ENCODE results near the gene LRRC8B. TPM values are rescaled to one million over a fixed set of nuclear protein-coding genes. Genes with fewer than 3 reads are reported as not detected.

The LRRC8B gene
- total RNA-seq, 1 experiment from 2014 or later, result 5.7 TPM

DNA sequence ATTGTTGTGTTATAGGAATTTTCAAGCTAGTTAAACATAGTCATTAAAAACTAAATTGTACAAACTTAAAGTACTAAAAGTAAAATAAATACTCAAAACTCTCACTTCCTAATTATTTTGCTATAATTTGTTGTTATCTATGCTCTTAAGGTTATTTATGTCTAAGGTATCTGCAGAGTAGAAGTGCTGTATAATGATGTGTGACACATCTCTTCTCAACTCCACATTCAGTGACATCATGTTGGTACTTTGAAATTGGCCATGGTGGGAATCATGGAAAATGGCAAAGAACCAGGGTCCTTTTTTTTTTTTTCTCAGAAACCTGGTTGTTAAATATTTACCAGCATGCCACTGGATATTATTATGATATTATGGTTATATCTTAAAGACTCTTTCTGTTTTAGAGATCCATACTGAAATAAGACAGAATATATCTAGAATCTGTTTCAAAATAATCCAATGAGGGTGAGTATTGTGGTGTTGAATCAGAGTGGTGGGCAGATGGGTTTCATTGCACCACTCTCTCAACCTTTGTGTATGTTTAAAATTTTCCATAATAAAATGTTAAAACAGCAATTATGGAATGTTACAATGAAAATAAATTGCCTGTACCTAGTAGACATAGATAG lies 22.4 kb downstream of the LRRC8B start:
- DNase-seq (ENCODE audit: low read depth), result no peak

DNA sequence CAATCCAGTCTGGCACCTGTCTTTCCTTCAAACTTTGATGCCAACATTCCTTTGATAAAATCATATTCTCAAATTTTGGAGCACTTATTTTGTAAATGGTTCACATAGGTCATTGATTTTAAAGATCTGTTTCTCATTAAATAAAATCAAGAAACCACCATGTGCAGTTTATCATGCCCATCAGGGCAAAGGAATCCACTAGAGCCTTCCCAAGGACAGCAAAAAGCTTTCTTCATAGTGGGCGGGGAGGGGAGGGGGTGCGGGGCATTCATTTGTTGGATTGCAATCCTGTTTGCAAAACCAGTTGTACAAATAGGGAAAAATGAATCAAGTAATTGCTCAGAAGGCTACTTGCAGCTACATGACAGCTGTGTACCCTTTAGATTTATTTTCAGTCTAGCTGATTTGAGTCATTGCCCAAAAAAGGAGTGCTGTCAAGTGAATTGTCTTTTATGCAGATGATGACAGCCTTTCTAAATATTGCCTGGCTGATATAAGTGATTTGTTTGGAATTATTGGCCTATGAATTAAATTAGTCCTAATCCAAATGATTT lies 23.0 kb downstream of the LRRC8B start:
- peak; percentile 96 for DNase-seq (ENCODE audit: low read depth)

DNA sequence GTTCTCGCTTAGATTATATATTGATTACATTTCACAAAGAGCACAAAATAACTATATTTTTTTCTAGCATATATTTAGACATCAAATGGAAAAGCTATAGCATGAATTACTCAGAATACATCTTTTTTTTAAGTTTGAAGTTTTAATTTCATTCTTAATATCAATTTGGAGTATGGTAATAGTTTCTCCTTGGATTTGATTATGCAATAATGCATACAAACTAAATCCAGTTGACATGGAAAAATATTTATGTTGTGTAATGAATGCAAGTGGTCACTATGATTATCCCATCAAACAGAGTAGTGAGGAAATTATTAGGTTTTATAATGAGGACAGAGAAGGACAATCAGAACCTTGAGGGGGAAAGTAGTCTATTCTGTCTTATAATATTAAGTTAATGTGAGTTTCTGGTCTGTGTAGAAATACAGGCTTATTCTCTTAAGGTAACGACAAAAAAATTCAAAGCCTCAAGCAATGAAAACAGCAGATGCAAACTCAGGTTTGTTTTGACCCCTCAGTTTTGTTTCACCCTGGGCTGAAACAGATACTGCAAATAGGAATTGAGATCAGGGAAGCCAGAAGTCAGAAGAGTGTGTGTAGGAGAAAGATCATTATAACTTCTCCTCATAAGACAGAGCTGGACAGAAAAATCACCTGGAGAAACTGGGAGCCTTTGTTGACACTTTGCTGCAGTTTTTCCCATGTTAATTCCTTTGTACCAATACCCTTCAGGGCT lies 23.7 kb downstream of the LRRC8B start:
- DNase-seq (ENCODE audit: low read depth), result no peak

DNA sequence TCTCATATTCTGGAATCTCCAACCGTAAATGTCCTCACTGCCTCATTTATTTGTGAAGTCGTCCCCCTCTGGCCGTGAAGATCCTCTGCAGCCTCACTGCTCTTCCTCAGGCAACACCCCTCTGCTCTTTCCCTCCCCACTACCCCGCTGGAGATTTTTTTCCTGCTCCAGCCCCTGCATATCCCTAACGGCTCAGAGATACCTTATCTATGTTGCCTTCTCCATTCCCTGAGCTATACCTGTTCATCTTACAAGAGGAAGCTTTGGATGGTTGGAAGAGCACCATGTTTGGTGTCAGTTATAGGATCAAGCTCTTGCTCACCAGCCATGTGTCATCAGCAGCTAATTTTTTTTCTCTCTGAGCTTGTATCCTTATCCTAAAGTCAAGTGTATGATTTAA lies 26.4 kb downstream of the LRRC8B start:
- DNase-seq (ENCODE audit: low read depth), result no peak

DNA sequence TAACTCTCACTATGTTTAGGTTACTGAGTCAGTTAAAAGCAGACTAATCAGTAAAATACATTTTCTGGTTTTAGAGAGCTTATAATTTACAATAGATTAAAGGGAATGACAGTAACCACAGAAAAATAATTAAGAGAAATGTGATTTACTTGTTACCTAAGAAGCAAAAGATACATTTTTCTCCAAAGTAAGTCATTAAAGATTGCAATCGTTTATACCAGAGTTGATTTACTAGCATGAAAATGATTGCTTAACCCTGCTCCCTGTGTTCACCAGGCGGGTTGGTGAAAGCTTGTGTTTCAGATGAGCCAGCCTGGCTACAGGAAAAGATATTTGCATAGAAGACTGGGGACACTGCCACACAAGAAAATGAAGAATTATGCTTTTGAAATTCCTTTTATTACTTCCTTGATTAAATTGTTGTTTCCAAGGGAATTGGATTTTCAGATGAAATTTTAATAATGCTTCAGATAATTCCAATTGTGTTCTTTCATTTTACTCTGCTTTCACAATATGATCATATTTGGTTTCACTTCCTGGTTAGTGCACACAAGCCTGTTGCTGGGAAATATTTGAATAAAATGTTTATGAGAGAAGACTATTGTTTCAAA lies 27.9 kb downstream of the LRRC8B start:
- DNase-seq (ENCODE audit: low read depth), result peak; percentile 61

DNA sequence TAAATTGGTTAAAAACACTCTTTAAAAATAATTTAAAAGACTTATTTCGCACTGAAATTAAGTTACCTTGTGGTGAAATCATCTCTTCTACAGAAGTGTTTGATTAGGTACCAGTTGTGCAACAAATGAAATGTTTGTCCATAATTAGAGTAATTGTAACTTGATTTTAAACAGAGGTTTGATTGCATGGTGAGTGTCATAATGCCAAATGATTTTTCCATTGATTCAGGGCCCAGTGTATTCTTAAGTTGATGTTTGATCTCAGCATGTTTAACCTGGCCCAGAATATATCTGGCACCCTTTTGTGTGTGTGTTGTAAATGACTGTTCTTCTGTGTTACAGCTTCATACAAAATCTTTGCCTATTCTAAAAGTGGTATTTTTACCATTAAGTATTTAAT lies 28.5 kb downstream of the LRRC8B start:
- no peak for DNase-seq (ENCODE audit: low read depth)

- no peak for DNase-seq (ENCODE audit: low read depth)
Observed at GRCh38 chr1:89555550-89555949, 30.9 kb downstream of the LRRC8B start.

DNA sequence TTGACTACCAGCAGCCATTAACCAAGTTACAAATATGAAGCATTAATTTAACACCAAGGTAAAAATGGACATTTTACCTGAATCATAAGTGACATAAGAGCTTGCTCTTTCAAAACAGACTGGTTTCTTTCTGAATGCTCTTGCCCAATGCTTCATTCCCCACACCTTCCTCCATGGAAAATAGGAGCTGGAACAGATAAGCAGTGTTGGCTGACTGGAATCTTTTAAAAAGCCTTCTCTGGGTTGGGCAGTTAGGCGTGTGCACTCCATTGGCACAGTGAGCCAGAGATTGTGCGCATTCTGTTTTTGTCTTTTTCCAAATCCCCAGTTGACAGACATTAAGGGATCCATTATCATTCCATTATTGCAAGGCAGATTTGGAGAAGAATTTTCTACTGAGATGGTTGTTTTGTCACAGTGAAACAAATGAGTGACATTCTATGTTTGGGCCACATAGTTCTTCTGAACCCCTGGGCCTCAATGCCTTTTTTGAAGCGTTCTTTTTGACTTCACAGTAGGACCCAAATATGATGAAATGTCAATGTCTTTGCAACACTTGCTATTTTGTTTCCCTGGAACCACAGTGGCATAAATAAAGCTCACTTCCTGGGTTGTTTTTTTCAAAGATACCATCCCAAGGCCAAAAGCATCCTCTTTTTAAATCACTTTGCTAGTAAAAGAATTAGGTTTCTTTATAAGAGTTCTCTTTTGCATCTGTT lies 32.3 kb downstream of the LRRC8B start:
- DNase-seq (ENCODE audit: low read depth), result no peak

DNA sequence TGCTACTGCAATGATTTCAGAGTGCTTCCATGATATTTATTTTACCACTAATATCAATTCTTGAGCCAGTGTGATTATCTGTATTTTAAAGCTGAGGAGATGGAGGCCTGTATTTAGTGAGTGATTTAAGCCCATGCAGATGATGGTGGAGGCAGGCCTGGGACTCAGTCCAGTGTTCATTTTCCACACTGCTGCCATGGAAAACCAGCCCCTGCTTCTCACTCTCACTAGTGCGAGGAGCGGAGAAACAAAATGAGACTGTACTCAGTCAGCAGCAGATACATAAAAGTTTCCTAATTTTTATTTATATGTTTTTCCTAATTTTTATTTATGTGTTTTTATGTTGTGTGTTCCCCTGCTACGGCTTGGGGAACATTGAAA lies 32.8 kb downstream of the LRRC8B start:
- no peak for DNase-seq (ENCODE audit: low read depth)

DNA sequence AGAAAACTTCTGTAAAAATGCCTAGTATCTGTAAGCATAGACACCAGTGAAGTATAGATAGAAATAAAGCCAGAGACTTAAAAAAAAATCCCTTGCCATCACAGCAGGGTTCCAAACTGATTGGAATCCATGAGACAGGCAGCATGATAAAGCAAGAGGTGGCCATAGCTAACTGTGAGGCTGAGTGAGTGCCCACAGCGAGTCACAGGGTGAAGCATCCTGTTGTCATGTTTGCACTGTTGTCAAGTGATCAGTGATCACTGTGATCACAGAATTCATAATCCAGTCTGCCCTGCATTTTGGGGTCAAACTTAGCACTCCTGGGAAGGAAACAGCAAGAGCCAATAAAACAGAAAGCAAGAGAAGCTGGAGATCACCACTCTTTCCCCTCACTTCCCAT lies 33.3 kb downstream of the LRRC8B start:
- DNase-seq (ENCODE audit: low read depth), result no peak

GRCh38 chr1:89563957-89564604 lies 39.5 kb downstream of the LRRC8B start:
- DNase-seq (ENCODE audit: low read depth), result no peak

- no peak for DNase-seq (ENCODE audit: low read depth)
Observed at GRCh38 chr1:89565521-89565920, 40.9 kb downstream of the LRRC8B start.

- DNase-seq (ENCODE audit: low read depth), result peak; percentile 58
Observed at GRCh38 chr1:89566761-89567174, 42.1 kb downstream of the LRRC8B start.

DNA sequence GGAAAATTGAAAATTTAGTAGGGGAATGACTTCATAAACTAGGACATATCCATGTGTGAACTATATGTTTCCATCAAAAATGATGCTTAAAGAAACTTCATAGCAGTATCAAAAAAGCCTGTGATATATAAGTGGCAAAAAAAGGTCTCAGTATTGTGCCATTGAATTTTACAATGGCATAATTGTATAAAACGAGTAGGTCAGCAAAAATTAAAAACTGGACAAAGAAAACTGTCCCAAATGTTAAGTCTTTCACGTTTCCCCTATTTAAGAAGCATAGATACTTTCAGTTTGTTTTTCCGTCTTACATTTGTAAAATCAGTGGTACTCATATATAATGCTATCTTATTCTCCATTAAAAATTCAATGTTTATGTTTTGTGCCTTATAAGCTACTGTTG lies 43.2 kb downstream of the LRRC8B start:
- no peak for DNase-seq (ENCODE audit: low read depth)

DNA sequence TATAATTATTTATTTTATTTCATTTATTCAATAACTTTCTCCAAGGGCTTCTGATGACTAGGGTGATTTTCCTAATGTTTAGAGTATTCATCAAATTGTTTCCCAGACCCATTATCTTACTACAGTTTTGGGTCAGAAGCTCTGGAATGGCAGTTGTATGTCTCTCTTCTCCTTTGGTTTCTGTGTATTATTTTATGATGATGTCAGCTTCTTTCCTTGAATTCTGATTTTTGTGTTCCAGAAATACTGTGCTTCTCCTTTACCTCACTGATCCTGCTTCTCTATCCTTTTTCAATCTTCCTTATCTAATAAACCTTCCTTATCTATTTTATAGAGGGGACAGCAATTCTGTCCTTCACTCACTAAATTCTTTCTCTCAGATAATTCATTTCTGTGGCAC lies 48.8 kb downstream of the LRRC8B start:
- DNase-seq (ENCODE audit: low read depth), result no peak

- no peak for DNase-seq (ENCODE audit: low read depth)
Observed at GRCh38 chr1:89574621-89575020, 50.0 kb downstream of the LRRC8B start.

- DNase-seq (ENCODE audit: low read depth), result no peak
Observed at GRCh38 chr1:89575207-89575606, 50.6 kb downstream of the LRRC8B start.

DNA sequence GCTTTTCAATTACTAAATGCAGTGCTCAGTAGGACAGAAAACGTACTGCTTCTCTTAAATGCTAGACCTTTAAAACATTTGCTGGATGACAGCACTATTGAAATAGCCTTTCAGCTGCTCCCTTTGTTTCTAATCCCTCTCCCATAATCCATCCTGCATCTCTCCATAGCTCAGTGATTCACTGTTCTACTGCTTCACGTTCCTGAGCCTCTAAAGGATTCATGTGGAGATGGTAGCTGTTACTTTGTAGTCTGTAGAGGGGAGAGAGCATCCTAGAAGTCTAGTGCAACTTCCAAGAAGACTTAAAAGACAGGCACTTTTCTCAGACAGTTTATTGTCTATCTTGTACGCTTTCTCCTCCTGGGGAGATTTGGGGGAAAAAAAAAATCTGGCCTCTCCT lies 51.4 kb downstream of the LRRC8B start:
- peak; percentile 50 for DNase-seq (ENCODE audit: low read depth)

DNA sequence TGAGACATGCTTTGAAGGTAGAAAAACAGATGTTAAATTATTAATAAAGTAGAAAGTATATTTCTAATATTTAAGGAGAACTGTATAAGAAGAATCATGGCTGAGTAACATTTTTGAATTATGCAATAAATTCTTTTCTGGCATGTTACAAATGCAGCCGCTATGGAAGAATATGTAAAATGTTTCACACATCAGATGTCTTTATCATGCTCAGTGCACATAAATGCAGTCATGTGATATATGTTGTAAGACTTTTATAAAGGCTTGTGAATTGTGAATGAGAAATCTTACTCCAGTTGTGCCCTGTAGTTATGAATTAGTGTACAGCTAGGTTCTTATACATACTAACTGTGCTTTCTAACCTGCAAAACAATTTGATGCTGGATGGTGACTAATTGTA lies 53.5 kb downstream of the LRRC8B start:
- DNase-seq (ENCODE audit: low read depth), result no peak

DNA sequence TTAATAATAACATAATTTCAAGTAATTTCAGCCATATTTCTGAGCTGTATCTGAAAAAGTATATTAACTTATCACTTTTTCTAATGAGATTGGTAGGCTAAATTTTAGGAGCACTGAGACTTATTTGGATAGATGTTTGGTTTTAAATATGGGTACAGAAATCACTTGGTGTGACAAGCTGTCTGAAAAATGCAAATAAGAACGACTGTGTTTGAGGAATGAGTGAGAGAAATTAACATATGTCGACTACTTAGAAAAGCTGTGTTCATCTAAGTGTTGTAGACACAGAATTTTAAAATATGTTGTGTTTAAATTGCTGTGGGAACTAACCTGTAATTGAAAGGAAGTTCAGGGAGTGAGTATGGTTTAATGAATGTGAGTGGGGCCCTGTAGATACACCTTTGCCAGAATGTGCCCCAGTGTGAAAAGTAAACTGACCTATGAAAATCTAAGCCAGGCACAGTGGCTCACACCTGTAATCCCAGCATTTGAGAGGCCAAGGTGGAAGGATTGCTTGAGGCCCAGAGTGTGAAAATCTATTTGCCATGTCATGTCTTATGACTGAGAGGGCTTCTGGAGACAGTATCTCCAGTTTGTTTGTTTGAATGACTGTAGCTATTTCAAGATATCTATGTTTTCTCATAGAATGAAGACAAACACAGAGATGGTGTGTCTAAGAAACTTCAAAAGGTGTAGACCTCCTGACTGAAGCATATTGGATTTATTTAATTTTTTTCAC lies 54.5 kb downstream of the LRRC8B start:
- DNase-seq (ENCODE audit: low read depth), result no peak

DNA sequence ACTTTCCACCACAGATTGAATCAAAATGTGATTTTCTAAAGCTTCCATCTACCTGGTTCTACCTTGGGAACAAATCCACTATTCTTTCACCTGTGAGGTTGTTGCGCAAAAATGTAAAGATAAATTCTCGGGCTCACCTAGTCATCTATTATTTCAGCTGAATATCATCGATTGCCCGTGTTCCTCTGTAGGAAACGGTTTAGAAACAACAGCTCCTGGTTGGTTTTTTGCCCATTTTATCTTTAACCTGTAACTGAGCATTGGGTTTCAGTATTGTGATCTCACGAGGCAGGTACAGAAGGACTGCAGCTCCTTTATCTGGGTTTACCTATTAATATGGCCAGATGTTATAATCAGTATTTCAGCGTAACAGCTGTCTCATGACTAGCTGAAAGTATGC lies 55.4 kb downstream of the LRRC8B start:
- no peak for DNase-seq (ENCODE audit: low read depth)
